ENCODE data around the gene GAA. TPM values are rescaled to one million over a fixed set of nuclear protein-coding genes. Genes with fewer than 3 reads are reported as not detected.

GAA gene
- total and polyA plus RNA-seq, 2 of the 8 experiments (the other 6 are each of a cell fraction or from before 2014, with no cell fraction given) = 14.8 to 30.0 TPM

GRCh38 chr17:80112471-80113032, 11.2 kb downstream of the GAA start:
- DNase-seq (ENCODE audit: low read depth in 1 of 2, low spot score in 2 of 2) = peak in 1 of 2 experiments; percentile 47
- no peak overlapping the region for H2BK120ac ChIP-seq (replicated peaks; ENCODE audit: low read depth, low read length)
- no peak overlapping the region for H3K4me2 ChIP-seq (ENCODE audit: insufficient read depth in 1 of 2, low read depth in 2 of 2, low read length in 2 of 2)
- H3K79me1 ChIP-seq (ENCODE audit: low read depth, low read length) = 0 out of 2 replicates have a peak, but pooled peaks cover 2% of the 10 kb centered on the region
- H3K27ac ChIP-seq (ENCODE audit: low read depth, low read length) = no peak overlapping the region
- CTCF ChIA-PET (ENCODE audit: partially characterized antibody) = interaction anchor here (0.7 to 2.5 kb wide), 10 partner anchors 9 to 83 kb away, joined by 3 to 11 read pairs (median 4); partner anchors contain the start of gene GAA
- no peak overlapping the region for H2AFZ ChIP-seq (ENCODE audit: low read length)
- H3K9me3 ChIP-seq (ENCODE audit: insufficient read depth in 2 of 2, low read depth in 1 of 2, low read length in 1 of 2) = no peaks in the 10 kb centered on the region
- POLR2A ChIA-PET (ENCODE audit: partially characterized antibody) = interaction anchor here (1.0 to 3.6 kb wide), 8 partner anchors 9 to 119 kb away, joined by 3 to 20 read pairs (median 5); partner anchors contain the start of gene GAA
- no peak overlapping the region for H3K4me3 ChIP-seq (ENCODE audit: extremely low read depth in 1 of 4, insufficient read depth in 2 of 4, low read depth in 3 of 4, low read length in 4 of 4)
- no peak overlapping the region for H2AK5ac ChIP-seq (ENCODE audit: low read depth, low read length)
- no peaks in the 10 kb centered on the region for H4K20me1 ChIP-seq (replicated peaks in 1 of 2; ENCODE audit: control insufficient read depth in 1 of 2, insufficient read depth in 2 of 2, low read length in 2 of 2)
- H2BK20ac ChIP-seq (ENCODE audit: low read length) = no peak overlapping the region
- no peak overlapping the region for H3K14ac ChIP-seq (ENCODE audit: insufficient read length)
- H3K23ac ChIP-seq (ENCODE audit: insufficient read length) = no peak overlapping the region
- no peaks in the 10 kb centered on the region for H3K79me2 ChIP-seq (ENCODE audit: control insufficient read depth in 1 of 2, insufficient read depth in 2 of 2, low read length in 2 of 2)
- no peak overlapping the region for H2BK5ac ChIP-seq (ENCODE audit: low read depth, low read length)
- no peak overlapping the region for H4K5ac ChIP-seq (ENCODE audit: insufficient read length, low read depth, low read length)
- H3K18ac ChIP-seq (ENCODE audit: extremely low read depth, low read length) = no peak overlapping the region; the same call in 1 of the 2 replicates
- H3K4me1 ChIP-seq (replicated peaks in 1 of 4; ENCODE audit: control insufficient read depth in 3 of 4, insufficient read depth in 4 of 4, low read length in 3 of 4) = peaks cover 0 to 11% (median 8%) of the 10 kb centered on the region in 4 experiments; a peak in 4 of 7 replicates
- H3K27me3 ChIP-seq (replicated peaks in 1 of 4; ENCODE audit: control insufficient read depth in 3 of 4, extremely low read depth in 1 of 4, insufficient read depth in 3 of 4, low read length in 3 of 4) = no peaks in the 10 kb centered on the region
- TF ChIP-seq CBX8 (IDR thresholded peaks at IDR 0.05; ENCODE audit: borderline replicate concordance, low read depth, low read length) (no peak), SRF (IDR thresholded peaks at IDR 0.05; ENCODE audit: low read depth, low read length) (no peak), SP2 (IDR thresholded peaks at IDR 0.05; ENCODE audit: low read length) (no peak), NANOG (IDR thresholded peaks at IDR 0.05; ENCODE audit: insufficient read depth, low read depth, low read length, poor library complexity, severe bottlenecking) (no peak), SP4 (IDR thresholded peaks at IDR 0.05; ENCODE audit: low read length) (no peak), GABPA (IDR thresholded peaks at IDR 0.05; ENCODE audit: borderline replicate concordance, insufficient read depth, low read length) (no peak)
- no peak overlapping the region for H2BK12ac ChIP-seq (ENCODE audit: low read depth, low read length)
- H4K91ac ChIP-seq (replicated peaks; ENCODE audit: insufficient read length, low read length) = no peak overlapping the region
- no peak overlapping the region for H2BK15ac ChIP-seq (ENCODE audit: low read length)
- H3K4ac ChIP-seq (replicated peaks; ENCODE audit: insufficient read length, low read depth, low read length) = no peak overlapping the region
- no peaks in the 10 kb centered on the region for H3K23me2 ChIP-seq (ENCODE audit: low read depth, low read length)
- no peak overlapping the region for H3K56ac ChIP-seq (replicated peaks; ENCODE audit: insufficient read length, low read depth, low read length)
- no peaks in the 10 kb centered on the region for H3K36me3 ChIP-seq (ENCODE audit: control insufficient read depth in 2 of 4, insufficient read depth in 4 of 4, low read length in 3 of 4)
- FAIRE-seq = no peak
- peak overlapping the region; percentile 89; the same call in 1 of the 2 replicates for H4K8ac ChIP-seq (ENCODE audit: extremely low read depth, insufficient read depth, low read length)
- 90% methylated on average over 21 of the region's 24 CpGs; no CpG with 5 or more reads in 1 of the 2 experiments for WGBS, 2 experiments (ENCODE audit: extremely low coverage in 1 of 2, insufficient coverage in 1 of 2, insufficient read length in 1 of 2, insufficient replicate concordance in 2 of 2, low coverage in 1 of 2, low lambda C conversion rate in 2 of 2, missing lambda C conversion rate in 1 of 2)
- 0 out of 7 replicates have a peak overlapping the region, but pooled peaks of 1 of the 4 experiments have one; percentile 19 for H3K9ac ChIP-seq (replicated peaks in 1 of 4; ENCODE audit: extremely low read depth in 1 of 4, low read depth in 3 of 4, low read length in 3 of 4)
